A549 (cell line): ENCODE measurements around the gene PLEKHA1. TPM values are rescaled to one million over a fixed set of nuclear protein-coding genes. Genes with fewer than 3 reads are reported as not detected.

ENCODE experiments used
- ATAC-seq, 2 experiments: fragments of 200-7000 bp in 1 of 2; fragments of >200 bp in 1 of 2; cut with Nextera tagmentation in 1 of 2; cut with Tn5 transposase in 1 of 2; 3 replicates each; pipeline versions ENCODE4 v1.8.0 to v1.9.1; 2018 to 2020; ENCODE audit warnings: mild to moderate bottlenecking in 1 of 2, moderate library complexity in 1 of 2
- CTCF ChIA-PET: fragments of 300-600 bp; sonication (Branson Sonifier 250); formaldehyde crosslinking; extraction: SDS; loops from one replicate; lab custom pipeline; 2021; ENCODE audit warnings: antibody characterized with exemption, inconsistent platforms; lab: Yijun Ruan, JAX
- POLR2A ChIA-PET: fragments of 350-600 bp; formaldehyde crosslinking; extraction: SDS; loops from one replicate; lab custom pipeline; 2021; ENCODE audit warnings: antibody characterized with exemption, inconsistent platforms; lab: Yijun Ruan, JAX
- DNase-seq, 2 experiments: peaks; one replicate each; pipeline versions ENCODE4 v3.0.0 to v3.0.0-alpha.2; 2011 to 2016; ENCODE audit warnings: low read depth in 1 of 2, low spot score in 1 of 2
- FAIRE-seq: peaks from 2 replicates; lab custom pipeline; 2011; peaks lifted over from hg19 to GRCh38; lab: Jason Lieb, UNC
- H3K27ac ChIP-seq, 2 experiments: fragments of >200 bp; sonication (Bioruptor Twin); formaldehyde crosslinking; 3 replicates each; pipeline ENCODE4 v1.5.1; 2016 to 2017
- H3K4me1 ChIP-seq: fragments of >200 bp; sonication (Bioruptor Twin); formaldehyde crosslinking; 3 replicates; pipeline ENCODE4 v1.6.1; 2016
- H3K4me2 ChIP-seq: fragments of >200 bp; sonication (Bioruptor Twin); formaldehyde crosslinking; 3 replicates; pipeline ENCODE4 v1.6.1; 2016
- H3K4me3 ChIP-seq: fragments of >200 bp; sonication (Bioruptor Twin); formaldehyde crosslinking; 3 replicates; pipeline ENCODE4 v1.5.1; 2016
- H3K9me3 ChIP-seq: fragments of >200 bp; sonication (Bioruptor Twin); formaldehyde crosslinking; 3 replicates; pipeline ENCODE4 v1.6.1; 2016
- BCL3 ChIP-seq: fragments of >200 bp; sonication (Bioruptor Twin); formaldehyde crosslinking; IDR thresholded peaks from 3 replicates; pipeline ENCODE4 v1.6.1; 2016
- CBX2 ChIP-seq: fragments of 200-600 bp; sonication (generic); IDR thresholded peaks from 2 replicates; pipeline ENCODE4 v1.6.1; 2016; ENCODE audit warnings: low read depth, mild to moderate bottlenecking, borderline replicate concordance
- CBX8 ChIP-seq: fragments of 200-600 bp; sonication (generic); IDR thresholded peaks from 2 replicates; pipeline ENCODE4 v1.6.1; 2016
- CEBPB ChIP-seq, 2 experiments: fragments of >200 bp in 1 of 2; sonication (Bioruptor Twin) in 1 of 2; formaldehyde crosslinking in 1 of 2; IDR thresholded peaks; 2 replicates each; pipeline ENCODE4 v1.6.1; 2012 to 2016
- CHD2 ChIP-seq: fragments of 150-350 bp; IDR thresholded peaks from 2 replicates; pipeline ENCODE4 v1.6.1; 2014; ENCODE audit warnings: low read length; ENCODE audit not compliant: partially characterized antibody
- E2F6 ChIP-seq: IDR thresholded peaks from 2 replicates; pipeline ENCODE4 v1.6.1; 2012; ENCODE audit warnings: low read depth, borderline replicate concordance
- EP300 ChIP-seq, 2 experiments: fragments of >200 bp; sonication (Bioruptor Twin); formaldehyde crosslinking; IDR thresholded peaks; 2 replicates in 1 of 2; 3 replicates in 1 of 2; pipeline ENCODE4 v1.6.1; 2016 to 2017
- FOSB ChIP-seq: fragments of 250-450 bp; sonication (Bioruptor Pico); IDR thresholded peaks from 2 replicates; pipeline ENCODE4 v1.5.0; 2020; ENCODE audit warnings: mild to moderate bottlenecking, moderate library complexity
- GATA3 ChIP-seq: IDR thresholded peaks from 2 replicates; pipeline ENCODE4 v1.6.1; 2012; ENCODE audit warnings: borderline replicate concordance
- HDAC2 ChIP-seq: fragments of 200-600 bp; sonication (generic); IDR thresholded peaks from 2 replicates; pipeline ENCODE4 v1.6.1; 2016
- HES2 ChIP-seq: fragments of >200 bp; sonication (Bioruptor Twin); formaldehyde crosslinking; IDR thresholded peaks from 2 replicates; pipeline ENCODE4 v1.6.1; 2016
- HOXB13 ChIP-seq: fragments of 250-450 bp; sonication (Bioruptor Pico); IDR thresholded peaks from 2 replicates; pipeline ENCODE4 v1.5.0; 2020; ENCODE audit warnings: low read depth, mild to moderate bottlenecking, moderate library complexity
- HOXB5 ChIP-seq: fragments of 250-450 bp; sonication (Bioruptor Pico); IDR thresholded peaks from 2 replicates; pipeline ENCODE4 v1.5.0; 2020; ENCODE audit warnings: mild to moderate bottlenecking, moderate library complexity
- JUN ChIP-seq, 2 experiments: fragments of >200 bp; sonication (Bioruptor Twin); formaldehyde crosslinking; IDR thresholded peaks; 2 replicates in 1 of 2; 3 replicates in 1 of 2; pipeline ENCODE4 v1.6.1; 2016 to 2017
- JUNB ChIP-seq: fragments of >200 bp; sonication (Bioruptor Twin); formaldehyde crosslinking; IDR thresholded peaks from 2 replicates; pipeline ENCODE4 v1.6.1; 2016
- KDM1A ChIP-seq: fragments of 200-600 bp; sonication (generic); IDR thresholded peaks from 2 replicates; pipeline ENCODE4 v1.6.1; 2016; ENCODE audit warnings: low read depth, mild to moderate bottlenecking
- MAZ ChIP-seq: fragments of 150-350 bp; IDR thresholded peaks from 2 replicates; pipeline ENCODE4 v1.6.1; 2014; ENCODE audit warnings: antibody characterized with exemption, low read depth, low read length, borderline replicate concordance
- NPAS2 ChIP-seq: fragments of 250-450 bp; sonication (Bioruptor Pico); IDR thresholded peaks from 2 replicates; pipeline ENCODE4 v1.8.0; 2022; ENCODE audit warnings: mild to moderate bottlenecking, moderate library complexity, borderline replicate concordance
- PHF8 ChIP-seq: fragments of 200-600 bp; sonication (generic); IDR thresholded peaks from 2 replicates; pipeline ENCODE4 v1.6.1; 2016; ENCODE audit warnings: low read depth, mild to moderate bottlenecking, antibody characterized with exemption, moderate library complexity, borderline replicate concordance
- POLR2A ChIP-seq: IDR thresholded peaks from 2 replicates; pipeline ENCODE4 v1.6.1; 2012; ENCODE audit warnings: mild to moderate bottlenecking, low read length
- POLR2AphosphoS2 ChIP-seq: conservative IDR thresholded peaks from 2 replicates; pipeline ENCODE4 v1.6.1; 2012; ENCODE audit warnings: low read length, improper control_type of control experiment, inconsistent platforms
- RAD21 ChIP-seq, 2 experiments: fragments of >200 bp in 1 of 2; sonication (Bioruptor Twin) in 1 of 2; formaldehyde crosslinking in 1 of 2; IDR thresholded peaks in 1 of 2; conservative IDR thresholded peaks in 1 of 2; 2 replicates in 1 of 2; 3 replicates in 1 of 2; pipeline ENCODE4 v1.6.1; 2012 to 2018; ENCODE audit warnings: inconsistent platforms in 1 of 2
- REST ChIP-seq: fragments of 200-600 bp; sonication (generic); IDR thresholded peaks from 2 replicates; pipeline ENCODE4 v1.6.1; 2016; ENCODE audit warnings: antibody characterized with exemption, mild to moderate bottlenecking, moderate library complexity
- RNF2 ChIP-seq: fragments of 200-600 bp; sonication (generic); IDR thresholded peaks from 2 replicates; pipeline ENCODE4 v1.6.1; 2016; ENCODE audit warnings: low read depth, mild to moderate bottlenecking, antibody characterized with exemption, moderate library complexity, borderline replicate concordance
- TFCP2L1 ChIP-seq: fragments of 250-450 bp; sonication (Bioruptor Pico); IDR thresholded peaks from 2 replicates; pipeline ENCODE4 v1.5.0; 2021; ENCODE audit warnings: mild to moderate bottlenecking
- TP53 ChIP-seq: fragments of 250-450 bp; sonication (Bioruptor Pico); IDR thresholded peaks from 2 replicates; pipeline ENCODE4 v1.5.0; 2021; ENCODE audit warnings: mild to moderate bottlenecking, moderate library complexity
- ZC3H11A ChIP-seq: fragments of 450-650 bp; IDR thresholded peaks from 2 replicates; pipeline ENCODE4 v1.6.1; 2014; ENCODE audit warnings: antibody characterized with exemption, mild to moderate bottlenecking
- ZFP36 ChIP-seq: fragments of 450-650 bp; IDR thresholded peaks from 2 replicates; pipeline ENCODE4 v1.6.1; 2014; ENCODE audit warnings: borderline replicate concordance; ENCODE audit not compliant: partially characterized antibody
- ZNF302 ChIP-seq: fragments of 250-450 bp; sonication (Bioruptor Pico); IDR thresholded peaks from 2 replicates; pipeline ENCODE4 v1.9.0; 2021; ENCODE audit warnings: inconsistent platforms, mild to moderate bottlenecking, moderate library complexity
- ZSCAN20 ChIP-seq: fragments of 250-450 bp; sonication (Bioruptor Pico); IDR thresholded peaks from 2 replicates; pipeline ENCODE4 v1.8.0; 2022; ENCODE audit warnings: mild to moderate bottlenecking, moderate library complexity
- WGBS: methylation state at CpG from one replicate; pipeline ENCODE4 v1.1.6; 2017; ENCODE audit errors: missing lambda C conversion rate; 5-methylcytosine and 5-hydroxymethylcytosine counted together
- polyA plus RNA-seq, 4 experiments: library from polyadenylated mRNA; depleted of rRNA in 3 of 4; stranded (reverse); fragments of >200 nt; fragmentation: RNase III in 1 of 4; extraction: RNeasy Plus Mini Kit Qiagen cat#74134 plus additional on column Dnase treatment in 1 of 4; gene quantifications; 2 replicates in 3 of 4; 3 replicates in 1 of 4; pipeline ENCODE4 v1.2.3, GENCODE V29; 2011 to 2017

The PLEKHA1 gene
- polyA plus RNA-seq, 2 of the 4 experiments (the other 2 are of a cell fraction), result 26.7 to 62.4 TPM

GRCh38 chr10:122422266-122422989 is 47.9 kb downstream of the PLEKHA1 start:
- FAIRE-seq (no peak), ATAC-seq (no peak), DNase-seq (no peak)
- ChIA-PET POLR2A (no interaction called here), CTCF (interaction anchor here (0.7 to 2.6 kb wide), 5 partner anchors 12 to 124 kb away, joined by 3 to 15 read pairs (median 5); no protein-coding TSS in a partner anchor)
- TF ChIP-seq HDAC2 (no peak), FOSB (CRISPR knock-in tag) (no peak), POLR2AphosphoS2 (no peak), GATA3 (no peak), JUN (IDR thresholded peaks at IDR 0.05) (no peak), EP300 (IDR thresholded peaks at IDR 0.05) (no peak)
- no peak overlapping the region for H3K4me2 ChIP-seq
- no peaks in the 10 kb centered on the region for H3K4me1 ChIP-seq
- H3K9me3 ChIP-seq, result no peaks in the 10 kb centered on the region
- no peak overlapping the region for H3K27ac ChIP-seq
- 88% methylated on average over 5 of the region's 5 CpGs for WGBS
- H3K4me3 ChIP-seq, result no peak overlapping the region

GRCh38 chr10:122424059-122424458 is 49.6 kb downstream of the PLEKHA1 start:
- no peak for FAIRE-seq
- no peak for DNase-seq
- ChIA-PET POLR2A (no interaction called here), CTCF (interaction anchor here (0.6 to 2.6 kb wide), 8 partner anchors 10 to 282 kb away, joined by 3 to 15 read pairs (median 4); no protein-coding TSS in a partner anchor)
- Histone ChIP-seq H3K9me3 (no peaks in the 10 kb centered on the region), H3K4me3 (no peak overlapping the region), H3K4me2 (no peak overlapping the region), H3K4me1 (no peaks in the 10 kb centered on the region)
- WGBS, result 91% methylated on average over 2 of the region's 2 CpGs
- ATAC-seq, result no peak
- TF ChIP-seq ZC3H11A (no peak), JUN (IDR thresholded peaks at IDR 0.05) (no peak), ZSCAN20 (CRISPR knock-in tag) (no peak), ZNF302 (CRISPR knock-in tag) (no peak), JUNB (no peak), NPAS2 (no peak), KDM1A (no peak), RNF2 (no peak), CBX8 (no peak), HES2 (no peak), POLR2AphosphoS2 (no peak)
- TF ChIP-seq, all 56 proteins: peak for 0
- no peak overlapping the region for H3K27ac ChIP-seq

GRCh38 chr10:122426829-122427228 is 52.3 kb downstream of the PLEKHA1 start:
- ATAC-seq, result no peak
- 91% methylated on average over 6 of the region's 6 CpGs for WGBS
- no peak overlapping the region for H3K4me2 ChIP-seq
- TF ChIP-seq KDM1A (no peak), CBX8 (no peak), REST (no peak), GATA3 (no peak), TFCP2L1 (CRISPR knock-in tag) (no peak), PHF8 (no peak), MAZ (no peak), TP53 (no peak), CBX2 (no peak), RAD21 (conservative IDR thresholded peaks at IDR 0.05 in 1 of 2, IDR thresholded peaks at IDR 0.05 in 1 of 2) (no peak), HOXB13 (no peak), ZFP36 (no peak), ZNF302 (CRISPR knock-in tag) (no peak), CEBPB (IDR thresholded peaks at IDR 0.05) (no peak), CHD2 (no peak), HOXB5 (CRISPR knock-in tag) (no peak), BCL3 (no peak), POLR2A (no peak), E2F6 (no peak), RNF2 (no peak)
- ChIA-PET POLR2A (no interaction called here), CTCF (no interaction called here)
- DNase-seq, result no peak
- FAIRE-seq, result no peak
- H3K4me1 ChIP-seq, result no peaks in the 10 kb centered on the region
- H3K4me3 ChIP-seq, result no peak overlapping the region
- no peaks in the 10 kb centered on the region for H3K9me3 ChIP-seq
- H3K27ac ChIP-seq, result no peak overlapping the region
